DOHH2 (cell line): ENCODE data around the gene BICC1.

Source experiments
- CTCF ChIP-seq: fragments of 200-600 bp; sonication (generic); IDR thresholded peaks from one replicate; pipeline ENCODE4 v1.5.1; 2014; ENCODE audit warnings: antibody characterized with exemption, mild to moderate bottlenecking, low read depth, low read length; ENCODE audit not compliant: poor library complexity, severe bottlenecking
- EZH2phosphoT487 ChIP-seq: fragments of 200-600 bp; sonication (generic); IDR thresholded peaks from 2 replicates; pipeline ENCODE4 v1.6.1; 2017; ENCODE audit warnings: borderline replicate concordance, mild to moderate bottlenecking, antibody characterized with exemption, low read length, moderate library complexity, mixed read lengths

GRCh38 chr10:58833771-58834561 is 321.3 kb downstream of the BICC1 start:
- no peak for TF ChIP-seq CTCF
- TF ChIP-seq EZH2phosphoT487, result no peak
